SU-DHL-6 (cell line): Measurements from ENCODE around the gene XYLT1.

Experiments
- H2AFZ ChIP-seq: fragments of 200-600 bp; sonication (generic); 2 replicates; pipeline ENCODE4 v1.6.1; 2014; ENCODE audit warnings: low read depth, mild to moderate bottlenecking, moderate library complexity, mixed read lengths, antibody characterized with exemption, low read length; ENCODE audit not compliant: severe bottlenecking
- H3F3A ChIP-seq: fragments of 200-600 bp; shearing (Covaris generic); 2 replicates; pipeline ENCODE4 v1.6.0; 2016; ENCODE audit warnings: antibody characterized with exemption, mild to moderate bottlenecking; ENCODE audit not compliant: insufficient read depth
- H3K27ac ChIP-seq: fragments of 200-600 bp; sonication (generic); 2 replicates; pipeline ENCODE4 v1.5.1; 2016; ENCODE audit warnings: low read depth, mild to moderate bottlenecking, low read length, moderate library complexity, mixed read lengths
- H3K27me3 ChIP-seq: fragments of 200-600 bp; sonication (generic), shearing (Covaris generic); 2 replicates; pipeline ENCODE4 v1.6.0; 2014; ENCODE audit warnings: mild to moderate bottlenecking, low read length
- H3K36me3 ChIP-seq: fragments of 200-600 bp; sonication (generic); 2 replicates; pipeline ENCODE4 v1.6.1; 2014; ENCODE audit warnings: mild to moderate bottlenecking, low read length, mixed read lengths
- H3K4me2 ChIP-seq: fragments of 300-600, 200-600 bp; shearing (Covaris generic), sonication (generic); 2 replicates; pipeline ENCODE4 v1.6.0; 2014; ENCODE audit warnings: low read length, low read depth, mild to moderate bottlenecking; ENCODE audit not compliant: poor library complexity, severe bottlenecking
- H3K4me3 ChIP-seq: fragments of 200-600 bp; sonication (generic); 2 replicates; pipeline ENCODE4 v1.5.1; 2014; ENCODE audit warnings: antibody characterized with exemption, low read length, mild to moderate bottlenecking, mixed read lengths; ENCODE audit not compliant: insufficient read depth, poor library complexity, severe bottlenecking
- H3K79me2 ChIP-seq: fragments of 200-600 bp; sonication (generic); 2 replicates; pipeline ENCODE4 v1.6.1; 2014; ENCODE audit warnings: mild to moderate bottlenecking, low read length, moderate library complexity; ENCODE audit not compliant: insufficient read depth
- H3K9ac ChIP-seq: fragments of 200-600 bp; sonication (generic); 2 replicates; pipeline ENCODE4 v1.7.0; 2014; ENCODE audit warnings: mild to moderate bottlenecking, low read length
- H3K9me2 ChIP-seq: fragments of 200-600 bp; sonication (generic); replicated peaks from 2 replicates; pipeline ENCODE4 v1.6.1; 2014; ENCODE audit warnings: low read length; ENCODE audit not compliant: insufficient read depth
- H3K9me3 ChIP-seq: fragments of 200-600 bp; sonication (generic); 2 replicates; pipeline ENCODE4 v1.6.1; 2014; ENCODE audit warnings: low read length, mixed read lengths; ENCODE audit not compliant: insufficient read depth
- H4K20me1 ChIP-seq: fragments of 200-600 bp; sonication (generic); 2 replicates; pipeline ENCODE4 v1.6.1; 2014; ENCODE audit warnings: low read depth, mild to moderate bottlenecking, antibody characterized with exemption, low read length, moderate library complexity, mixed read lengths
- CTCF ChIP-seq: fragments of 200-600 bp; sonication (generic); IDR thresholded peaks from one replicate; pipeline ENCODE4 v1.5.1; 2017; ENCODE audit warnings: antibody characterized with exemption, mild to moderate bottlenecking, low read length, moderate library complexity; ENCODE audit not compliant: insufficient read depth, poor library complexity, severe bottlenecking
- EZH2phosphoT487 ChIP-seq: fragments of 200-600 bp; sonication (generic), shearing (Covaris generic); conservative IDR thresholded peaks from 2 replicates; pipeline ENCODE4 v1.6.1; 2018; ENCODE audit warnings: mild to moderate bottlenecking, antibody characterized with exemption, low read length, moderate library complexity, mixed read lengths

The XYLT1 gene

GRCh38 chr16:17404941-17405689 is 65.6 kb downstream of the XYLT1 start:
- Histone ChIP-seq H3K36me3 (no peaks in the 10 kb centered on the region), H3K9ac (no peak overlapping the region), H3K9me3 (no peaks in the 10 kb centered on the region), H4K20me1 (no peaks in the 10 kb centered on the region; the same call in 1 of the 2 replicates), H3K27ac (no peak overlapping the region), H3F3A (no peaks in the 10 kb centered on the region), H3K9me2 (no peaks in the 10 kb centered on the region), H2AFZ (no peak overlapping the region), H3K79me2 (peaks cover 28% of the 10 kb centered on the region), H3K4me3 (no peak overlapping the region), H3K27me3 (no peaks in the 10 kb centered on the region), H3K4me2 (no peak overlapping the region)
- TF ChIP-seq CTCF (no peak), EZH2phosphoT487 (no peak)

- no peaks in the 10 kb centered on the region for H3K27me3 ChIP-seq
- H3K9me2 ChIP-seq: no peaks in the 10 kb centered on the region
- TF ChIP-seq EZH2phosphoT487 (no peak), CTCF (no peak)
- H3F3A ChIP-seq: no peaks in the 10 kb centered on the region
- no peaks in the 10 kb centered on the region; the same call in 1 of the 2 replicates for H4K20me1 ChIP-seq
- H3K4me3 ChIP-seq: no peak overlapping the region
- no peak overlapping the region for H3K4me2 ChIP-seq
- H3K9me3 ChIP-seq: no peaks in the 10 kb centered on the region
- H3K79me2 ChIP-seq: peaks cover 28% of the 10 kb centered on the region
- no peak overlapping the region for H3K9ac ChIP-seq
- no peak overlapping the region for H3K27ac ChIP-seq
- no peaks in the 10 kb centered on the region for H3K36me3 ChIP-seq
- H2AFZ ChIP-seq: no peak overlapping the region
These were observed 66.8 kb downstream of the XYLT1 start for GRCh38 chr16:17403859-17404545.

- no peak overlapping the region for H3K27ac ChIP-seq
- H3K4me3 ChIP-seq: no peak overlapping the region
- H3K79me2 ChIP-seq: peaks cover 24% of the 10 kb centered on the region
- no peak overlapping the region for H3K9ac ChIP-seq
- no peaks in the 10 kb centered on the region for H3K36me3 ChIP-seq
- no peak overlapping the region for H2AFZ ChIP-seq
- H3K9me3 ChIP-seq: no peaks in the 10 kb centered on the region
- no peaks in the 10 kb centered on the region; the same call in 1 of the 2 replicates for H4K20me1 ChIP-seq
- H3F3A ChIP-seq: no peaks in the 10 kb centered on the region
- no peaks in the 10 kb centered on the region for H3K9me2 ChIP-seq
- no peak overlapping the region for H3K4me2 ChIP-seq
- H3K27me3 ChIP-seq: no peaks in the 10 kb centered on the region
- no peak for TF ChIP-seq CTCF
- TF ChIP-seq EZH2phosphoT487: no peak
These were observed 67.5 kb downstream of the XYLT1 start for GRCh38 chr16:17403156-17403809.
